ENCODE data around the gene NPLOC4. TPM values are rescaled to one million over a fixed set of nuclear protein-coding genes. Genes with fewer than 3 reads are reported as not detected.
A peak's percentile ranks its signal among the peaks of the same experiment; 100 is the strongest.
"Not testable (repeated sequence)": the region's sequence is repeated elsewhere in the genome, so short reads cannot be mapped to it uniquely, and the experiment has no call there.

Gene NPLOC4
- total and polyA plus RNA-seq, 12 donors: 41.7 to 140 (median 80.3) TPM

- no peak for DNase-seq
- Histone ChIP-seq H3K36me3 (replicated peaks in 1 of 2) (peaks cover 0 to 12% of the 10 kb centered on the region in 2 donors), H3K9me3 (replicated peaks in 1 of 3) (no peaks in the 10 kb centered on the region), H3K4me1 (replicated peaks in 1 of 2) (peaks cover 18 to 29% of the 10 kb centered on the region in 2 donors), H3K27ac (no peak overlapping the region), H3K27me3 (no peaks in the 10 kb centered on the region), H3K4me3 (no peak overlapping the region)
- no peak for TF ChIP-seq CTCF (IDR thresholded peaks at IDR 0.05)
- TF ChIP-seq POLR2A (IDR thresholded peaks at IDR 0.05): no peak
- WGBS, 4 donors: 74 to 80% (median 77%) methylated on average over 14 to 17 of the region's 17 CpGs
- intact Hi-C loops (cut with DNase I): no loop called here
Measured at GRCh38 chr17:81681672-81682071, 44.8 kb upstream of the NPLOC4 start.

GRCh38 chr17:81680150-81680549 is 43.2 kb upstream of the NPLOC4 start:
- 78 to 83% (median 81%) methylated on average over 11 of the region's 11 CpGs for WGBS, 4 donors
- Histone ChIP-seq H3K36me3 (replicated peaks in 1 of 2) (no peaks in the 10 kb centered on the region), H3K4me3 (no peak overlapping the region), H3K27me3 (no peaks in the 10 kb centered on the region), H3K27ac (no peak overlapping the region), H3K9me3 (replicated peaks in 1 of 3) (no peaks in the 10 kb centered on the region), H3K4me1 (replicated peaks in 1 of 2) (peaks cover 14 to 20% of the 10 kb centered on the region in 2 donors)
- no peak for DNase-seq
- TF ChIP-seq POLR2A (IDR thresholded peaks at IDR 0.05): no peak
- intact Hi-C loops (cut with DNase I): no loop called here

- WGBS, 4 donors: 83 to 93% (median 89%) methylated on average over 7 to 17 of the region's 17 CpGs
- Histone ChIP-seq H3K27me3 (no peaks in the 10 kb centered on the region), H3K9me3 (replicated peaks in 1 of 3) (no peaks in the 10 kb centered on the region), H3K4me3 (no peak overlapping the region), H3K27ac (no peak overlapping the region), H3K4me1 (replicated peaks in 1 of 2) (no peaks in the 10 kb centered on the region), H3K36me3 (replicated peaks in 1 of 2) (peaks cover 0 to 27% of the 10 kb centered on the region in 2 donors)
- DNase-seq: no peak
- TF ChIP-seq CTCF (IDR thresholded peaks at IDR 0.05) (no peak), POLR2A (IDR thresholded peaks at IDR 0.05) (no peak)
- intact Hi-C loops (cut with DNase I): no loop called here
Measured at GRCh38 chr17:81676906-81677305, 40.0 kb upstream of the NPLOC4 start.

GRCh38 chr17:81675515-81676221 is 38.8 kb upstream of the NPLOC4 start:
- DNase-seq: peak in 4 of 7 donors; percentile 52 to 76 (median 60)
- H3K4me3 ChIP-seq; H3K27ac ChIP-seq; H3K27me3 ChIP-seq; H3K4me1 ChIP-seq (replicated peaks in 1 of 2); intact Hi-C loops (cut with DNase I); H3K9me3 ChIP-seq (replicated peaks in 1 of 3): not testable (repeated sequence)
- peaks cover 0 to 39% of the 10 kb centered on the region in 2 donors for H3K36me3 ChIP-seq (replicated peaks in 1 of 2)
- TF ChIP-seq CTCF (IDR thresholded peaks at IDR 0.05): peak; percentile 30 to 72 (median 65)
- WGBS, 4 donors: 30 to 37% (median 34%) methylated on average over 17 to 18 of the region's 18 CpGs
